ENCODE results near the gene RNF144B. TPM values are rescaled to one million over a fixed set of nuclear protein-coding genes. Genes with fewer than 3 reads are reported as not detected.
"Not testable (repeated sequence)": the region's sequence is repeated elsewhere in the genome, so short reads cannot be mapped to it uniquely, and the experiment has no call there.

Gene RNF144B
- polyA plus RNA-seq, 3 donors, result 15.9 to 25.2 (median 16.5) TPM

DNA sequence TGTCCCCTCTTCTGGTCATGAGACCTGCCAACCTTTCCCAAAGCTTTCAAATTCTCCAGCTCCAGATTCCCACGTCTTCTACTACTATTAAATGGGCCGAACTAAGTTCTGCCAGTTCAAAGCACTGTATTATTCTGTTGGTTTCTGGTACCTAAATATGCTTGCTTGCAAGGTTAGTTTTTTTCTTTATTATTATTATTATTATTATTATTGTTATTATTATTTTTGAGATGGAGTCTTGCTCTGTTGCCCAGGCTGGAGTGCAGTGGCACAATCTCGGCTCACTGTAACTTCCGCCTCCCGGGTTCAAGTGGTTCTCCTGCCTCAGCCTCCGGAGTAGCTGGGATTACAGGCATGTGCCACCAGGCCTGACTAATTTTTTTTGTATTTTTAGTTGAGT is 17.8 kb downstream of the RNF144B start:
- DNase-seq, result not testable (repeated sequence)

DNA sequence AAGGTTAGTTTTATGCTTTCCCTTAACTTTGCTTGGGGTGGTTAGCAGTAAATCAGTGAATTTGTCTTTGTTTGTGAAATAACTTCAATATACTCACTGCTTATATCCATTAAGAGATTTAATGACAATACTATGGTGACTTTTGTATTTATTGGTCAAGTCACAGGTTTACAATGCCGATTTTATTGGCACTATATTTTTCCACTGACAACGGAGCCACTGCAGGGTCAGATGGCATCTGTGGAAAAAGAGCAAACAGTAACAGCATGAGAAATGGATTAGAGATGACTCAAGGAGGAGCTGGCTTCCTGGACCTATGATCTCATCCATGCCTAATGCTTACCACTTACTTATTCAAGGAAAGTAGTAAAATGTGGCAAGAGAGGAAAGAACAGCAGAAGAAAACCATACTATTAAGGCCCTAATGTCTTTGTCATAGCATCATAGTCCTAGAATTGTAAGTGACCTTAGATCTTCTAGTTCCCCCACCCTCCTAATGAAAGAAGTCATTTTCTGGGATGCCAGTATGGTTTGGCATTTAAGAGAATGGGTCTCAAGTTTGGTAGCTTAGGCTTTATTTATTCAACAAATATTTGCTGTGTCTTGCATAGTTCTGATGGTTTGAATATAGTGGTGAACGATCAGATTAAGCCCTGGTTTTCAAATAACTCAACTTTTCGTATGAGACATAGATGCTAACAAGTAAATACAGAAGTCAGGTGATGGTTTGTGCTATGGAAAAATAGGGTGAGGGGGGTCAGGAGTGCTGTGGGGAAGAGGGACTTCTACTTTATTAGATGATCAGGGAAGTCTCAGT is 18.5 kb downstream of the RNF144B start:
- no peak for DNase-seq

DNA sequence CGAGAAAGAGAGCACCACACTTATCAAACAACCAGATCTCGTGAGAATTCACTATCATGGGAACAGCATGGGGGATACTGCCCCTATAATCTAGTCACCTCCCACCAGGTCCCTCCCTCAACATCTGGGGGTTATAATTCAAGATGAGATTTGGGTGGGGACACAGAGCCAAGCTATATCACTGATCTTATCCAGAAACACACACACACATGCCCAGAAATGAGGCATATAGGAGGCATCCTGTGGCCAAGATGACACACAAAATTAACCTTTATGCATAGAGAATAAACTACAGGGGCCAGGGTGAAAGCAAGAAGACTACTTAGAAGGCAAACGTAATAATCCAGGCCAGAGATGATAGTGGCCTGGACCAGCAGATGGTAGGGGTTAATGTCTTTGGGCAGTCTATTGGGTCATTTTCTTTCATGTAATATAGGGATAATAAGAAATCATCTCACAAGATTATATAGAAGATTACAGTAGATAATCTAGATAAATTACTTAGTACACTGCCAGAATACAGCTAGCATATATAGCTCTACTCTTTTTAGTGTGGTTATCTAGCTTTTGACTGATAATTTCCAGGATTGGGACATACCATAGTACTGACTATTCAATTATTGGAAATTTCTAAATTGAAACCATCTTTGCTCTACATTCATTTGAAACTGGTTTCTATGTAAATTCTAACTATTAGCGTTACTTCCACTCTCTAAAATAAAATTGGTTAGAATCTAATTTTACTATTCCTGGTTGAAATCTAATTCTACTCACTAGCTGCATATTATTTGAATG is 20.0 kb downstream of the RNF144B start:
- DNase-seq, result no peak

DNA sequence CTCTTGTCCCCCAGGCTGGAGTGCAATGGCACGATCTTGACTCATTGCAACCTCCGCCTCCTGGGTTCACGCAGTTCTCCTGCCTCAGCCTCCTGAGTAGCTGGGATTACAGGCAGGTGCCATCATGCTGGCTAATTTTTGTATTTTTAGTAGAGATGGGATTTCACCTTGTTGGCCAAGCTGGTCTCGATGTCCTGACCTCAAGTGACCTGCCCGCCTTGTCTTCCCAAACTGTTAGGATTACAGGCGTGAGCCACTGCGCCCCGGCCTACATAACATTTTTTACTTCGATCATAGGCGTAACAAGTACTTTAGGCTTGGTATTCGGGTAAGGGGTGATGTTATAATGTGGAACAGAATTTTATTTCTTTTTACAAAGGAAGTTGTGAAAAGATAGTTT is 22.5 kb downstream of the RNF144B start:
- DNase-seq, result not testable (repeated sequence)

DNA sequence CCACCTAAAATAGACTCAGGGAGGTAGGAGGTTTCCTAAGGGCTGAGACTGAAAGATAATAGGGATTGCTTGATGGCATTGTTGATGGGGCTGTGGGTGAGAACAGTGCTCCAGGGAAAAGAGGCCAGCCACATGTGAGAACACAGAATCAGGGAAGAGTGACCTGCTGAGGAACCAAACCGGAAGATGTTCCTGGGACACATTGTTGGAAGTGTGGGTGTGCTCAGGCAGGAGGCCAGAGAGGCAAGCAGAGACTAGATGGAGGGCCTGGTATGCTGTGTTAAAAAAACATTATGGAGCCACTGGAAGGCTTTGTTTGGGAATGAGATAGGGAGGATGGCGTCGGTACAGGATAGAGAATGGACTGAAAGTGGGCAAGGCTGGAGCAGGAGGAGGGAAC is 23.3 kb downstream of the RNF144B start:
- no peak for DNase-seq

DNA sequence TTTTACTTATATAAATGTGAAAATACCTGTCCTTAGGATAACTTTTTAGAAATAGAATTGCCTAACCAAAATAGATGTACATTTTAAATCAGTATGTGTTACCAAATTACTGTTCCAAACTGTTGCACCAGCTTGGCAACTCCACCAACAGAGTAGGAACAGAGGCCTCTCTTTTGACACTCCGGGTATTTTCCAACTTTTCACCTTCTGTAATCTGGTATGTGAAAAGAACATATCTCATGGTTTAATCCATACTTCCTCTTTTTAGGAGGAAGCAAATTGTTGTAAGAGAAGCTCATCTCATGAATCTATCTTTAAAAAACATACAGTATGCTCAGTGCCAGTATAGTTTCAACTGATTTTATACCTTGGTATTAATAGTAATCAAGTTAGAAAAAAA is 24.9 kb downstream of the RNF144B start:
- DNase-seq, result no peak

DNA sequence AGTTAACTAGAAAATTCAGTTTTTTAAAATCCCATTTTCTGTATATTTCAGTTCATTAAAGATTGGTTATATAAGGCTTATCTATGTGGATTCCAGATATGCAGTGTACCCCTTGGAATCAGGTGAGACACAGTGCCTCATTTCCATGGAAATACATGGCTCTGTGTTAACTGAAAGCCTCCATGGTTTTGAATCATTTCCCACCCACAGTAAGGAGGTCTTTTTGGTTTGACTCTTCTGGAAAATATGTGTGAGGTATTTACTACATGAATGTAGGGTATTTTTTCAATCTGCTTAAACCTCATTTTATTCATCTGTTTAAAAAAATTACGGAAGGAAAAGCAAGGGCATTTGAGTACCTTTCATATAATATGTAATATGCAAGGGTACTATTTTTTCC is 25.5 kb downstream of the RNF144B start:
- DNase-seq, result no peak

DNA sequence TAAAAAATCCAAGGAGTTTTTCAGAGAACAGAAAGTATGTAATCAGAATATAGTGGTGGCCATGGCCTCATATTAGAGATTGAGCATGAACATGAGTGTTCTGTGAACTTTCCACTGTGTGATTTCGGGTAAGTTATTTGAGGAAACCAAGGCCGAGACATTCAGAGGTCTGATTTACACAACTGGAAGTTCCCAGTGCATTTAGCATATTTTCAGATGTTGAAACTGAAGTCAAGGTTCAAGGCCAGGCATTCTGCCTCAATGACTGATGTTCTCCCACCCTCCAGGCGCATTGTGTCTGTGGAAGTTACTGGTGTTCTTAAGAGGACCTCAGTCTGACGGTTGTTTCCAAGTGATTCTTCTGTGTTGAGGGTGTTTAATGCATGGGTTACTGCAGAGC is 26.2 kb downstream of the RNF144B start:
- DNase-seq, result no peak

DNA sequence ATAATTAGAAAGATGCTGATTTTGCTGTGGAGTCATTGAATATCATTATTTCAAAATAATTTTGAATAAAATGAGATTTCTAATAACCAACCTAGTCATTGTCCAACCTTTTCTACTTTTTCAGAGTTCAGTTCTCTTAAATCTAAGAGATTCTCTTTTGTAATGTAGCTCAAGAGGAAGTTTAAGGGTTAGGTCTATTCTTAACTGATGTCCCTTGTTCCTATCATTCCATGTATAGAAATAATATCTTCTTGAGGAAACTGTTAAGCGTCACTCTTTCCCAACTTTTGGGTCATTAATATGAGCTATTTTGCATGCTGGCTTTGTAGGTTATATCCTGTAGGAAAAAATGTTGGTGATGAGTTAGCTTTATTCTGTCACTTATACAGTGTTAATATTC is 27.0 kb downstream of the RNF144B start:
- DNase-seq, result no peak

DNA sequence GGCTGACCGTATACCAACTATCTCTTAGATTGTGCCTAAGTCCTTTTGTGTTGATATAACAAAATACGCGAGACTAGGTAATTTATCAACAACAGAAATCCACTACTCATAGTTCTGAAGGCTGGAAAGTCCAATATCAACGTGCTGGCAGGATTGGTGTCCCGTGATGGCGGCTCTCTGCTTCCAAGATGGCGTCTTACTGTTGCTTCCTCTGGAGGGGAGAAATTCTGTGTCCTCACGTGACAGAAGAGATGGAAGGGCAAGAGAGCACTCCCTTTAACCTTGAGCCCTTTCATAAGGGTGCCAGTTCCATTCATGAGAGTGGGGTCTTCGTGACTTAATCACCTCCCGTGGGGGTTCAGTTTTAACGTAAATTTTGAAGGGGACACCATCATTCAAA is 28.1 kb downstream of the RNF144B start:
- no peak for DNase-seq

DNA sequence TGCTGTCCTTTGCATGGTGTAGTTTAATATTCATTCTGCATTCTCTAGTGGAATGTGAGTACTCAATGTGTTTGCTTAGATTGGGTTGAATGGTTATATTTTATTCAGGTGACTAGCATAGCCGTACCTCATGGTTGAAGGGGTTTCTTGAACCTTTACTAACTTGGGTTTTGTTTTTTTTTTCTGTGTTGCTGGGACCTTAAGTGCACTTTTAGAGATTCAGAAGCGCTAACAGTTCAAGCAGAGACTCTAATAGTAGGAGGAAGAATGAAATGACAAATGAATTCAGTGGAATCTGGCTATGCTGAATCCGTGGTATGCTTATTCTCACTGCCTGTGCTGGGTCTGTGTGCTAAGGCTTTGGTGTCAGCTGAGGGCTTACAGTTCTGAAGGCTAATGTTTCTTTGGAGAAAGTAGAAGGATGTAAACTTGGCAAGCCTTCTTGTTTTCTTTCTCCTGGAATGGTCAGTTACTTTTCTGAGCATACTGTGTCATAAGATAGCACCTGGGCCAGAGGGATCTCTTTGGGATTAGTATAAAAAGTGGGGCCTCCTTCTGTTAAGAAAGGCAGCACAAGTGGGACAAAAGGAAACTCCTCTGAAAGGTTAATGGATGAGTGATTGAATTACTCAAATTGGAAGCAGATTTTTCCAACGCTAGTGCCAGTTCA is 28.7 kb downstream of the RNF144B start:
- no peak for DNase-seq

DNA sequence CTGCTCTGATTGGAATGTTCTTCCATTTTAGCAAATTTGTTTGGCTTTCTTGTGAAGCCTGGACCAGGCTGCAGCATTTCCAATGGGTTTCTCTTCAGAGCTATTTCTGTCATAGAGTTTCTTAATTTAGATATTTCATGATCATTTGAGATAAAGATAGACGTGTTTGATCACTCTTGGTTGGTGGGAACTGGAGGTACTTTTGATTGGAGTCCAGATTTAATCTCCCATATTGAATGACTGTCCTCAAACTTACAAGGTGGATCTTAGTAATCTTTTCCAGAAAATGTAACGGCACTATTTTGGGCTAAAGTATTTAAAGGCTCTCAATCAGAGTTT is 29.2 kb downstream of the RNF144B start:
- DNase-seq, result no peak

DNA sequence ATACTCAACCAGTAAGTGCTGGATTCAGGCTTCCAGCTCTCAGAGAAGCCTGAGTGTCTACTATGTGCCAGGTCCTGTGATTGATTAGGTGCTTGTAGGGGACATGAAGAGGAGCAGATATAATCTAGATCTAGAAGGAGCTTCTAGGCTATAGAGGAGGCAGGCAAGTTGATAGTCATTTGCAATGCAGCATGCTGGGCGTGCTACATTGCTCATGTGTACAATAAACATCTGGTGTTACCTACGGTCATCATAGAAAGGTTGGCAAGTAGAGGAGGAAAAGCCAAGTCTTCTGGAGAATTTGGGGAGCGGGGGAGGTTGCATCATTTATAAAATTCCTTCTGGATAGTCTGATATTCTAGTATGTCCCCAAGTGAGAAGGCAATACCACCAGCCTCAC is 33.2 kb downstream of the RNF144B start:
- DNase-seq, result no peak

DNA sequence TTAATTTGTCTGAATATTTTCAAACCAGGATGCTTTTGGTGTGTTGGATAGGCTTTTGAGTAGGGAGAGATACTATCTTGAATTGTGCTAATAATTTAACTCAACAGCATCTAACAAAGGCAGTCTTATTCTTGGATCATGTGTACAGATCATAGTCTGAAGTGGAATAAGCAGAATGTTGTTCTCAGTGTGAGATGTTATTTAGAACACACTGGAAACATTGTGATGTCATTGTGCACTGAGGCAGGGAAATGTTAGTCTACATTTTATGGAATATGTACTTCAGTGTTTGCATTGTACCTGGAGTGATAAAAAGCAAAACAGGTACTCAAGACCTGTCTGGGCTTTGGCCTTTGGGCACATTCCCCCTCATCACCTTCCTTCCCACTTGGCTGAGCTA is 35.0 kb downstream of the RNF144B start:
- DNase-seq, result no peak

DNA sequence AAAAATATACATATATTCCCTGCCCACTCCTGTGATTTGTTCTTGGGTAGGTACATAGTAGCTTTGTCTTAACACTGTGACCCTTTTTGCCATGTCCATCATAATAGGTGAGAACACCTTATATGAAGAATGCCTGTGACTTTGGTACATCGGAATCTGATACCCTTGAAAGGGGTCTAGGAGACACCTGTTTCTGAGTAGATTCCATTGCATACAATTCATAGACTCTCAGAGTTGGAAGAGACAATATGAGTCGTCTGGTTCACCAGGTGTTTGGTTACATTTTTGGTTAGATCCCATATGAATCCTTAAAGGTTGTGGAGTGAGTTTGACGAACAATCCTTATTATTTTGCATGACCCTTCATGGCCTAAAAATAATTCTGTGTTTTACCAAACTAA is 36.3 kb downstream of the RNF144B start:
- DNase-seq, result no peak

DNA sequence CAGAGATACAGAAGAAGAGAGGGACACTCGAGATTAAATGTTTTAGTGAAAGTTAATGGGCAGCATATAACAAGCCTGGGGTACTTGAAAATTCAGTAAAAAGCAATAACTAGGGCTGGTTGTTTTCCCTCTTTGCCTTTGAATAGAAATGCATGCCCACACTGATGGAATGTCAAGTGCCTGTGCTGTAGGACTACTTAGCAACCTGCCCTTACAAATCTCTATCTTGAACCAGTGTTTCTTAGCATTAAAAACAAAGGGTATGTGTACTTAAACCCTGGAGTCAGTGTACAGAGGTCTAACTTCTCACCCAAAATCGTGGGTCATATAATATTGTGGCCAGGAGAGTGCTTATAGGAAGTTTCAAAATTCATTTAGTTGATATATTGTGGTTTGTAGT is 37.1 kb downstream of the RNF144B start:
- no peak for DNase-seq

DNA sequence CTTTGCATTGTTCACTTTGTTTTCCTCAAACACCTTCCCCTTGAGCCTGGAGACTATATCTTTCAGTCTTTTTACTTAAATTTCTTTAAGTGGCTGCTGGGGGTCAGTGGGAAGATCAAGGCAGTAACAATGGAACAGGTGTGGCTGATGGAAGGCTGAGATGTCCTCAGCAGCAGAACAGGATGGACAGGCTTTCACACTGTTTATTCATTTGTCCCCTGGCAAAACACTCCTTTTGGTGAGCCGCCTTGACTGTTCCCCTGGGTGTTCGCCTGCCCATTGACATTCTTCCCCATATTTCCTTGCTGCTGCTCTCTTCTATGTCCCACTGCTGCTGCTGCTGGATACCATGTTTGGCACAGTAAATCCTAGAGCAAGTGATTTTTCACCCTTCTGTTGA is 38.1 kb downstream of the RNF144B start:
- no peak for DNase-seq

DNA sequence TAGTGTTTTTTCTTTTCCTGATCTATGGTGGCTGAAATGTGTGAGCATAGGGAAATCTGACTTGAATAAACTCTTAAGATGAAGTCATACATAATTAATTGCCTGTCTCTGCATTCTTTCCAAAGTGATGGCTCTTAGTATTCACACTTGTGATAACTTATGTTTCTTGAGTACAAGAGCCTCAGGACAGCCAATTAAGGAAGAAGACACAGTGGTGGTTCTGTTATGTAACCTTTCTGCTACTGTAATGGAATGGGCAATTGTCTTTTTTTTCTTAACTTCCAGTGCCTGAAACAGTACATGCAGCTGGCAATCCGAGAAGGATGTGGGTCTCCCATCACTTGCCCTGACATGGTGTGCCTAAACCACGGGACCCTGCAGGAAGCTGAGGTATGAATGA is 40.1 kb downstream of the RNF144B start:
- no peak for DNase-seq

DNA sequence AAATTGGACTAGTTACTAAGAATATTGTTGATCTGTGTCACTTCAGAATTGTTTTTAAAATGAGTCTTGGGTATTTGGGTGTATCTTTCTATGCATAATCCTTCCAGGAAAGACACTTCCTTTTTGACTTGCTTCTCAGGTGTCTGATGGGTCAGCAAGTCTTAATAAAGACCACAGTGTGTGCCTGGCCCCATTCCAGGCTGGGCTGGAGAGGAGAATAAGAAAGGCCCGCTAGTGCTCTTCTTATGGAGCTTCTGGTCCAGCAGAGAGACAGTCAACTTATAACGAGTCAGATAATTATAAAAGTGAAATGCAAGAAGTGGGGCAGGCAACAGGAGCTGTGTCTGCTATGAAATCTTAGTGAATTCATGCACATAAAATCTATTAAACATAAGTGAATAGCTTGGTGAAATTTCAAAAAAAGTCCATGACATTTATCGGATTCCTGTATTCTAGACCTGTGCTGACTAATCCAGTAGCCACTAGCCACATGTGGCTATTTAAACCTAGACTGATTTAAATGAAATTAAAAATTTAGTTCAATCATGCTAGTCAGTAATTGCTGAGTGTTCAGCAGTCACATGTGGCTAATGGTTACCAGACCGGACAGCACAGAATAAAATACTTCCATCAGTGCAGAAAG is 42.6 kb downstream of the RNF144B start:
- DNase-seq, result no peak

DNA sequence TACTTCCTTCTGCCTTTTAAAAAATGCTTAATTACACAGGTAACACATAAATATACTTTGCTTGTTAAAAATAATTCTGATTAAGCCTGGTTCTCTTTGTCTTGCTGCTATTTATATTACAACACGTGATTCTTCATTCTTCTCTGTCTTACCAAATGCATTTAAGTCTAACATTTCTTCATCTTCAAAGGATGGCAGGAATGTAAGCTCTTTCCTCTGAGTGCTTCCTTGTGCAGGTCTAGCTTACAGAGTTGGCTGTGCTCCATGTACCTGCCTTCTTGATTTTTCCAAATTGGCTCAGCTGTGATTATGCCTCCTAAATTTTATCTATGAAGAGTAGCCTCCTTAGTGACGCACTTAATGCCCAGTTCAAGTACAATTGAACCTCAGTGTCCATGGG is 44.4 kb downstream of the RNF144B start:
- DNase-seq, result no peak

DNA sequence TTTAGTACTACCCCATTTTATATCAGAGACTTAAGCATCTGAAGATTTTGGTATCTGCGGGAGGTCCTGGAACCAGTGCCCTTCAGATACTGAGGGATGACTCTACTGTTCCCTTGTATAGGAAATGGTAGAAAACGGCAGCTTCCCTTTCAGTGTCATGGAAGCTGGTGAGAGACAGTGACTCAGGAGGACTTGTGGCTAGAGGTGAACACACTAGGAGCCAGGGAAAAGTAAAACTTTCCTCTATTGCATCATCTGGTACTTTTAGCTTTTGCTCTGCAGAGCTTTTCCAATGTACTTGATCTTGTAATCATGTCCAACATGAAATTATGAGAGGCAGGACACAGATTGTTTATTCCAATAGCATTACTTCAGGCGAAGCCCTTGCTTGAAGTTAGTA is 45.0 kb downstream of the RNF144B start:
- DNase-seq, result no peak

DNA sequence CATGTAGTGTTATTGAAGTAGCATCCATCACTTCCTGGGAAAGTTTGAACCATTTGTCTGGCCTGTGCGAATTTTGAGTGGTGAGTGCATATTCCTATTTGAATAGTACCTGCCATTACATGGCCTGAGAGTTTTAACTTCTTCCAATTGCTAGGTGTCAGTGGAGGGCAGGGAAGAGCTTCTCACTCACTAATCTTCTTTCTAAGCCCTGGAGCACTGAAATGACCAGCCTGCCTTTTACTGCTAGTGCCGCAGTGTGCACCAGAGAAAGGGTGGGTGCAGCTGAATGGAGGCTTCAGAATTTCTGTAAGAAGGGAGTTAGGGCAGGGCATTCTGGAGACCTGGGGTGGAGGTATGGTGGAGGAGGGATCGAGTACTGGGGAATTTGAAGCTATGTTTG is 45.5 kb downstream of the RNF144B start:
- no peak for DNase-seq

DNA sequence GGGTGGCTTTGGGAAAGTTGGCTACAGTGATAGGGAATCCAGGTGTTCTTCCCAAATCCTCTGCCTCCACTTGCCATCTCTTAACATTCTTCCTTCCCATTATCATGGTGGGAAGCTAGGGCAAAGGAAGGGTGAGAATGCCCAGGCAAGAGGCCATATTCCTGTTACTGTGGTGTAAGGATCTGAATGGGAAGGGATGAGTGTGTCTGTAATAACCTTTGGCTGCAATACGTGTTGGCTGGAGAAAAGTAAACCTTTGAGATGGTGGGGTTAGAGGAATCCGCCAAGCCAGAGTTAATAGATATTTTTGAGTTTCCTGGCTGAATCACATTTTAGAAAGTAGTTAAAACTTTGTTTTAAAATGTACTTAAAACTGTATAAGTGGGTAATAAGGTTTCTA is 45.9 kb downstream of the RNF144B start:
- DNase-seq, result no peak

Data from renal pelvis (tissue), 4 donors.